Measurements from ENCODE around the gene NSUN4.
A peak's percentile ranks its signal among the peaks of the same experiment; 100 is the strongest.

NSUN4 gene

DNA sequence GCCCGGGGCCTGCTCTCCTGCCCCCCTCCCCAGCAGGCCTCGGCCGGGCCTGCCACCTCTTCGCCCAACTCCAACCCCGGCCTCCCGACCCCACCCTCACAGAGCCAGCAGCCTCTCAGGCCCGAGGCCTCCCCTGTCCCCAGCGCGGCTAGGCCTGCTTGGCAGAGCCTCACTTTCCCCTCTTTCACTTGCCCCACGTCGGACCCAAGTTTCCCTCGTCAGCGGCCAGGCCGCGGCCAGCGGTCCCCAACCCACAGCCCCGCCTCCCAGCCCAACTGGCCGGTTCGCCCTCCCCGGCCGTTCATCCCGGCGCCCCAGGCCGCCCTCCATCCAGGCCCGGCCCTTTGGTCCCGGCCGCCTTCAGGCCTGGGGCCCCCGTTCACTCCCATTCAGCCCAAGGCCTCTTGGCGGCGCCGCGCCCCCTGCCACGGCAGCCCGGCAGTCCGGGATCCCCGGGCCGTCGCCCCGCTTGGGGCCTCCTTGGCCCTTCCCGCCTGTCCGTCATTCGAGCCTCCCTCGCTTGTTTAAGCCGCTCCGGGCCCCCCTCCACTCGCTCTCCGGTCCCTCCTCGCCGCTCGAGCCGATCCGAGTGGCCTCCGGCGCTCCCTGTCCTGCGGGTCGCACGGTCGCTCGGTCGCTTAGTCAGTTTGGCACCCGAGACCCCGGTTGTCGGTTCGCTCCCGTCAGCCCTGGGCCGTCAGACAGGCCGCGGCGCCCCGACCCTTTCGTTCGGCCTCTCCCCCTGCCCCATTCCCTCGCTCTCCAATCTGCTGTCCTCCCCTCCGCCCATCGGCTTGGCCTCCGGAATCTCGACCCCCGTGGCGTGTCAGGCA is 38.6 kb upstream of the NSUN4 start:
- TF ChIP-seq, protein P1, sequence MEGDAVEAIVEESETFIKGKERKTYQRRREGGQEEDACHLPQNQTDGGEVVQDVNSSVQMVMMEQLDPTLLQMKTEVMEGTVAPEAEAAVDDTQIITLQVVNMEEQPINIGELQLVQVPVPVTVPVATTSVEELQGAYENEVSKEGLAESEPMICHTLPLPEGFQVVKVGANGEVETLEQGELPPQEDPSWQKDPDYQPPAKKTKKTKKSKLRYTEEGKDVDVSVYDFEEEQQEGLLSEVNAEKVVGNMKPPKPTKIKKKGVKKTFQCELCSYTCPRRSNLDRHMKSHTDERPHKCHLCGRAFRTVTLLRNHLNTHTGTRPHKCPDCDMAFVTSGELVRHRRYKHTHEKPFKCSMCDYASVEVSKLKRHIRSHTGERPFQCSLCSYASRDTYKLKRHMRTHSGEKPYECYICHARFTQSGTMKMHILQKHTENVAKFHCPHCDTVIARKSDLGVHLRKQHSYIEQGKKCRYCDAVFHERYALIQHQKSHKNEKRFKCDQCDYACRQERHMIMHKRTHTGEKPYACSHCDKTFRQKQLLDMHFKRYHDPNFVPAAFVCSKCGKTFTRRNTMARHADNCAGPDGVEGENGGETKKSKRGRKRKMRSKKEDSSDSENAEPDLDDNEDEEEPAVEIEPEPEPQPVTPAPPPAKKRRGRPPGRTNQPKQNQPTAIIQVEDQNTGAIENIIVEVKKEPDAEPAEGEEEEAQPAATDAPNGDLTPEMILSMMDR (IDR thresholded peaks at IDR 0.05; ENCODE audit: insufficient read depth, low read length, missing control alignments), result peak; percentile 18
- ChIA-PET POLR2A (interaction anchor here (1.2 kb wide), 1 partner anchor 38 kb away, joined by 3 read pairs; no protein-coding TSS in a partner anchor), CTCF (interaction anchor here (0.8 to 1.8 kb wide), 4 partner anchors 14 to 56 kb away, joined by 3 to 7 read pairs (median 6); no protein-coding TSS in a partner anchor)
- DNase-seq (ENCODE audit: low read depth, low spot score), result no peak
- H3K4me3 ChIP-seq (ENCODE audit: low read depth, low read length), result peak overlapping the region; percentile 78

DNA sequence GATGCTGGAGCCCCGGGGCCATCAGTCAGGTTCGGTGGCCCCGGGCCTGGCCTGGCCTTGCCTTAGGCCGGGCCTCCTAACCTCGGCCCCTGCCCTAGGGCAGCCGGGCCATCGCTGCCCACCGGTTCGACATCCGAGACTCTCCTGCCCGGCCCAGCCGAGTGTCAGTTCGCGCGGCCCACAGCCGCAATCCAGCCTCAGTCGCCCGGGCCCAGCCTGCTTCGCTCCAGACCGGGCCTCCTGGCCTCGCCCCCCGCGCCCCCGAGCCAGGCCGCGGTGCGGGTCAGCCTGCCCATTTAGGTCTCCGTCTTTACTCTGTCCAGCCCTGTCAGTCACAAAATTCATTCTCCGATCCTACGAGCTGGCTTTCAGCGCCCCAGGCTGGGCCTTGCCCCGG is 38.0 kb upstream of the NSUN4 start:
- DNase-seq (ENCODE audit: low read depth, low spot score), result no peak
- H3K4me3 ChIP-seq (ENCODE audit: low read depth, low read length), result peak overlapping the region; percentile 78
- CTCF ChIA-PET, result interaction anchor here (0.8 to 2.3 kb wide), 3 partner anchors 18 to 56 kb away, joined by 3 to 17 read pairs (median 6); partner anchors contain the start of gene NSUN4
- POLR2A ChIA-PET, result interaction anchor here (0.6 to 2.0 kb wide), 7 partner anchors 8 to 1290 kb away, joined by 3 to 8 read pairs (median 3); partner anchors contain the start of gene RAD54L
- TF ChIP-seq, protein P1 (IDR thresholded peaks at IDR 0.05; ENCODE audit: insufficient read depth, low read length, missing control alignments), result no peak

DNA sequence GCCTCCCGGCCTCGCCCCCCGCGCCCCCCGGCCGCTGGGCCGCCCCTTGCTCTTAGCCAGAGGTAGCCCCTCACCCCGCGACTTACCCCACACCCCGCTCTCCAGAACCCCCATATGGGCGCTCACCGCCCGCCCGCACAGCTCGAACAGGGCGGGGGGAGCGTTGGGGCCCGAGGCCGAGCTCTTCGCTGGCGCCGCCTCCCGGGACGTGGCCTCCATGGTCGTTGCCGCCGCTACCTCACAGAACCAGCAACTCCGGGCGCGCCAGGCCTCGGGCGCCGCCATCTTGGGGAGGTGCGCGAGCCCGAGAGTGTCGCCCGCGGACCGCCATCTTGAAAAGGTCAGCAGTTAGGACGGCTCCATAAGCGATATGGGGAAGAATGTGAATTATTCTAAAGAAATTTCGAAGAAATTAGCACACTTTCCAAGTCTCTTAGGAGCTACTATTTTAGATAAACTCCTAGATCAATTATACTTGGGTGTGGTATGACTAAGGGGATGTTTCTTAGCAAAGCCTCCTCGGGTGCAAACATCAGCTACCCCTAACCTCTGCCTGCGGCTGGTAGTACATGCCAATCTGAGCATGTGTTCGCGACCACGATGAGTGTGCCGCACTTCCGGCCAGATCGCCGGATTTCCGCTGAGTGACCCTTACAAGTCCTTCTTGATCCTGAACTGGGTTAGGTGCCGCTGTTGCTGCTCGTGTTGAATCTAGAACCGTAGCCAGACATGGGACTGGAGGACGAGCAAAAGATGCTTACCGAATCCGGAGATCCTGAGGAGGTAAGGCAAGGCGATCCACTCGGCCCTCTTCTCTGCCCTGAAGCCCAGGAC is 37.4 kb upstream of the NSUN4 start, which contains the start of the genes LRRC41 and UQCRH:
Gene LRRC41, minus strand, starts transcription at position 579 of the 834 bp plus-strand sequence. Its CDS starts 294 bp downstream, at position 285.
Gene UQCRH, plus strand, starts transcription at position 661 of the 834 bp plus-strand sequence. Its CDS starts 69 bp downstream, at position 730.
- DNase-seq (ENCODE audit: low read depth, low spot score), result peak; percentile 89
- TF ChIP-seq, protein P1 (IDR thresholded peaks at IDR 0.05; ENCODE audit: insufficient read depth, low read length, missing control alignments), result peak; percentile 2
- POLR2A ChIA-PET, result interaction anchor here (0.6 to 2.0 kb wide), 9 partner anchors 9 to 1291 kb away, joined by 3 to 8 read pairs (median 3); partner anchors contain the start of gene RAD54L
- H3K4me3 ChIP-seq (ENCODE audit: low read depth, low read length), result peak within 1 kb of the TSS; percentile 78
- CTCF ChIA-PET, result interaction anchor here (0.7 to 2.3 kb wide), 6 partner anchors 15 to 58 kb away, joined by 3 to 17 read pairs (median 5); partner anchors contain the start of gene NSUN4

DNA sequence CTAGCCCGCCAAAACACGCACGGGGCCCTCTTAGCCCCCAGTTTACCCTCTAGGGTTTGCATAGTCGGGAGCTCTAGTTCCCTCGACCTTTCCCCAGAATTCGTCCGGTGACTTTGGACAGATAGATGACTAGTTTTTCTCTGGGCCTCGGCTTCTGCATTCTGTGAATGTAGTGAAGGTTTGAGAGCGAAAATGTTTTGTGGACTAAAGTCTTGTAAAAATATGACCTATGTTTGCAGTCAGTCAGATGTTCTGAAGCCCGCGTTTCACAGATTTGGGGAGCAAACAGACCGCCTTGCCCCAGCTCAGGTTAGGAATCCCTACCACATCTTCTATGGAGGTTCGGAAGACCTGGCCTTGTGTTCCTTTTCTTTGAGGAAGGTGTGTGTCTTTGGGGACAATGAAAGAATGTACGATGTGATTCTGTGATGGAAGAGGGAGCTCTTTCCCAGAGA is 36.7 kb upstream of the NSUN4 start:
- H3K4me3 ChIP-seq (ENCODE audit: low read depth, low read length), result peak overlapping the region; percentile 78
- ChIA-PET CTCF (interaction anchor here (0.7 to 2.3 kb wide), 5 partner anchors 15 to 59 kb away, joined by 3 to 17 read pairs (median 6); partner anchors contain the start of gene NSUN4), POLR2A (interaction anchor here (0.6 to 2.0 kb wide), 4 partner anchors 9 to 57 kb away, joined by 3 to 8 read pairs (median 4); partner anchors contain the start of gene RAD54L)
- DNase-seq (ENCODE audit: low read depth, low spot score), result no peak
- TF ChIP-seq, protein P1 (IDR thresholded peaks at IDR 0.05; ENCODE audit: insufficient read depth, low read length, missing control alignments), result no peak

DNA sequence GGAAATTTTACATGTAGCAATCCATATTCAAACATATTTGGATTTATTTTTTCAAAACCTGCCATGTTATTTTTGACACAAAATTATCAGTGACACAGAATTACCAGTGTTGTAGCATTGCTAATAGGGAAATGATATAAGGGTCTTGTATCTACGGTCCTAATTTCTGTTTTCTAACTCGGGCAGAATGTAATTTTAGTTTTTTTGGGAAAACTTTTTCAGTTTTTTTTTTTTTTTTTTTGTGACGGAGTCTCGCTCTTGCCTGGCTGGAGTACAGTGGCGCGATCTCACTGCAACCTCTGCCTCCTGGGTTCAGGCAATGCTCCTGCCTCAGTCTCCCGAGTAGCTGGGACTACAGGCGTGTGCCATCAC is 34.5 kb upstream of the NSUN4 start:
- H3K4me3 ChIP-seq (ENCODE audit: low read depth, low read length), result no peak overlapping the region
- DNase-seq (ENCODE audit: low read depth, low spot score), result no peak
- POLR2A ChIA-PET, result no interaction called here
- TF ChIP-seq, protein P1 (IDR thresholded peaks at IDR 0.05; ENCODE audit: insufficient read depth, low read length, missing control alignments), result no peak
- CTCF ChIA-PET, result interaction anchor here (2.8 kb wide), 1 partner anchor 42 kb away, joined by 9 read pairs; no protein-coding TSS in a partner anchor
